K562 (cell line): ENCODE results near the gene PPP6C. TPM values are rescaled to one million over a fixed set of nuclear protein-coding genes. Genes with fewer than 3 reads are reported as not detected.

ENCODE experiments used
- ATAC-seq: fragments of 200-7000 bp; cut with Tn5 transposase; 3 replicates; pipeline ENCODE4 v1.9.1; 2020; ENCODE audit warnings: moderate library complexity
- Bru-seq: library from RNA; stranded (reverse); fragments of 400-500 nt; gene quantifications from one replicate; lab custom pipeline; 2021; lab: Mats Ljungman, UMichigan
- BruChase-seq, 2 experiments: library from RNA; stranded (reverse); fragments of 400-500 nt; gene quantifications; one replicate each; lab custom pipeline; 2021; lab: Mats Ljungman, UMichigan
- BruUV-seq: library from RNA; stranded (reverse); fragments of 400-500 nt; replicated peaks from 2 replicates; lab custom pipeline; 2021; lab: Mats Ljungman, UMichigan
- CTCF ChIA-PET: fragments of 300-600 bp; formaldehyde crosslinking; extraction: SDS; loops from one replicate; lab custom pipeline; 2021; ENCODE audit warnings: low intra/inter-chr PET ratio; lab: Yijun Ruan, JAX
- POLR2A ChIA-PET: fragments of 300-600, 350-650 bp; sonication (Branson Sonifier 250); formaldehyde crosslinking; extraction: SDS; loops from one replicate; lab custom pipeline; 2021; ENCODE audit warnings: antibody characterized with exemption, inconsistent platforms; lab: Yijun Ruan, JAX
- DNase-seq, 4 experiments: peaks; one replicate each; pipeline versions ENCODE4 v3.0.0 to v3.0.0-alpha.2; 2011 to 2018; ENCODE audit warnings: low spot score in 3 of 4, mixed read lengths in 3 of 4; ENCODE audit errors: extremely low read depth in 1 of 4
- FAIRE-seq: peaks from 2 replicates; lab custom pipeline; 2011; peaks lifted over from hg19 to GRCh38; lab: Jason Lieb, UNC
- H2AFZ ChIP-seq: 2 replicates; pipeline ENCODE4 v1.6.0; 2011; ENCODE audit warnings: low read depth, low read length, control low read depth, inconsistent platforms
- H3K27ac ChIP-seq: fragments of 200-600 bp; 3 replicates; pipeline ENCODE4 v1.8.0; 2011; ENCODE audit warnings: low read depth, mild to moderate bottlenecking, control low read depth, inconsistent platforms, low read length, moderate library complexity, mixed read lengths; ENCODE audit errors: extremely low read depth
- H3K27me3 ChIP-seq, 2 experiments: fragments of 300-600 bp in 1 of 2; 2 replicates in 1 of 2; 3 replicates in 1 of 2; pipeline versions ENCODE4 v1.6.0 to v1.8.0; 2011; ENCODE audit warnings: inconsistent platforms in 2 of 2, low read length in 2 of 2, mild to moderate bottlenecking in 1 of 2, mixed read lengths in 1 of 2, moderate library complexity in 1 of 2; ENCODE audit not compliant: control insufficient read depth in 2 of 2, insufficient read depth in 2 of 2
- H3K36me3 ChIP-seq: fragments of 300-600 bp; 3 replicates; pipeline ENCODE4 v1.8.0; 2011; ENCODE audit warnings: mild to moderate bottlenecking, low read length, inconsistent platforms; ENCODE audit not compliant: control insufficient read depth, insufficient read depth
- H3K4me1 ChIP-seq, 2 experiments: fragments of 200-600 bp in 1 of 2; replicated peaks in 1 of 2; 2 replicates in 1 of 2; 3 replicates in 1 of 2; pipeline versions ENCODE4 v1.5.1 to v1.8.0; 2011; ENCODE audit warnings: inconsistent platforms in 2 of 2, low read length in 2 of 2, mild to moderate bottlenecking in 1 of 2, mixed read lengths in 1 of 2, moderate library complexity in 1 of 2; ENCODE audit not compliant: control insufficient read depth in 2 of 2, insufficient read depth in 2 of 2
- H3K4me2 ChIP-seq: 2 replicates; pipeline ENCODE4 v1.6.1; 2011; ENCODE audit warnings: low read length, control low read depth, inconsistent platforms, mixed read lengths; ENCODE audit not compliant: insufficient read depth
- H3K4me3 ChIP-seq: fragments of 200-600 bp; sonication (generic), shearing (Covaris generic); 2 replicates; pipeline ENCODE4 v1.5.1; 2016; ENCODE audit warnings: control low read depth, inconsistent platforms
- H3K79me2 ChIP-seq: fragments of 200-600 bp; 3 replicates; pipeline ENCODE4 v1.8.0; 2011; ENCODE audit warnings: low read length, inconsistent platforms; ENCODE audit not compliant: control insufficient read depth, insufficient read depth
- H3K9ac ChIP-seq, 2 experiments: 2 replicates each; pipeline versions ENCODE4 v1.6.0 to v1.6.1; 2011; ENCODE audit warnings: low read depth in 2 of 2, low read length in 2 of 2, control low read depth in 1 of 2, inconsistent platforms in 1 of 2, mild to moderate bottlenecking in 1 of 2, mixed read lengths in 1 of 2; ENCODE audit not compliant: insufficient read depth in 1 of 2
- H3K9me1 ChIP-seq: one replicate; pipeline ENCODE4 v1.6.0; 2011; ENCODE audit warnings: inconsistent platforms, mild to moderate bottlenecking, low read length, moderate library complexity; ENCODE audit not compliant: control insufficient read depth, insufficient read depth
- H3K9me3 ChIP-seq: replicated peaks from 2 replicates; pipeline ENCODE4 v1.5.1; 2011; ENCODE audit warnings: low read depth, low read length, inconsistent platforms; ENCODE audit not compliant: control insufficient read depth, insufficient read depth
- H4K20me1 ChIP-seq: replicated peaks from 2 replicates; pipeline ENCODE4 v1.6.1; 2011; ENCODE audit warnings: low read length, inconsistent platforms, mixed read lengths; ENCODE audit not compliant: control insufficient read depth, insufficient read depth
- CBX3 ChIP-seq, 2 experiments: IDR thresholded peaks; 1 replicate in 1 of 2; 2 replicates in 1 of 2; pipeline ENCODE4 v1.6.1; 2012; ENCODE audit warnings: inconsistent platforms in 2 of 2, low read length in 2 of 2, borderline replicate concordance in 1 of 2, control low read depth in 1 of 2
- FOSL1 ChIP-seq: fragments of 200-800 bp; sonication (Bioruptor generic); conservative IDR thresholded peaks from 2 replicates; pipeline ENCODE4 v1.6.1; 2016; ENCODE audit warnings: missing genetic modification characterization, missing compliant biosample characterization
- NCOA4 ChIP-seq: fragments of 450-650 bp; IDR thresholded peaks from 2 replicates; pipeline ENCODE4 v1.6.1; 2018; ENCODE audit warnings: mild to moderate bottlenecking; ENCODE audit not compliant: partially characterized antibody
- NR3C1 ChIP-seq: sonication (generic); formaldehyde crosslinking; IDR thresholded peaks from 2 replicates; pipeline ENCODE4 v1.8.1; 2022; ENCODE audit warnings: missing genetic modification reagents
- PHF8 ChIP-seq: fragments of 200-600 bp; sonication (generic); IDR thresholded peaks from 2 replicates; pipeline ENCODE4 v1.6.1; 2012; ENCODE audit warnings: mixed run types, mild to moderate bottlenecking, inconsistent platforms, low read length, moderate library complexity, borderline replicate concordance
- POLR2A ChIP-seq: fragments of 450-650 bp; conservative IDR thresholded peaks from 2 replicates; pipeline ENCODE4 v1.6.1; 2016
- RBM17 ChIP-seq: fragments of 200-400 bp; formaldehyde crosslinking; IDR thresholded peaks from 2 replicates; pipeline ENCODE4 v1.6.1; 2017; ENCODE audit warnings: low read depth, mild to moderate bottlenecking, low read length, borderline replicate concordance
- SMC3 ChIP-seq: conservative IDR thresholded peaks from 2 replicates; pipeline ENCODE4 v1.6.1; 2011; ENCODE audit warnings: low read depth, low read length, improper control_type of control experiment; ENCODE audit not compliant: insufficient read depth
- ZBTB2 ChIP-seq: fragments of 450-650 bp; IDR thresholded peaks from 2 replicates; pipeline ENCODE4 v1.6.1; 2016; ENCODE audit warnings: antibody characterized with exemption
- ZNF133 ChIP-seq: fragments of 250-450 bp; sonication (Bioruptor Pico); IDR thresholded peaks from 2 replicates; pipeline ENCODE4 v1.4.0; 2020; ENCODE audit warnings: mild to moderate bottlenecking
- ZNF146 ChIP-seq: IDR thresholded peaks from one replicate; pipeline ENCODE4 v1.6.1; 2018; ENCODE audit warnings: missing compliant biosample characterization; ENCODE audit not compliant: unreplicated experiment
- WGBS: fragments of 100-300 bp; shearing (Covaris generic); methylation state at CpG from one replicate; pipeline ENCODE4 v1.1.6; 2016; ENCODE audit warnings: low coverage, mixed read lengths; ENCODE audit not compliant: insufficient coverage; ENCODE audit errors: missing lambda C conversion rate; 5-methylcytosine and 5-hydroxymethylcytosine counted together
- in situ Hi-C: fragments of 300-500 bp; cut with MboI; formaldehyde crosslinking; loops from 4 replicates; pipeline ENCODE4 v1.15.0; 2018; ENCODE audit warnings: inconsistent platforms, mixed read lengths
- intact Hi-C: fragments of 100-400 bp; cut with micrococcal nuclease; formaldehyde crosslinking; loops from 2 replicates; pipeline ENCODE4 v1.14.2; 2022
- long read RNA-seq, 3 experiments: library from polyadenylated mRNA in 2 of 3; library from RNA in 1 of 3; unstranded in 2 of 3; stranded (forward) in 1 of 3; transcript quantifications; one replicate each; pipeline ENCODE4 v2.0.0, GENCODE V29; 2019 to 2022
- polyA minus RNA-seq, 3 experiments: library from RNA; depleted of rRNA, polyadenylated mRNA; stranded (reverse); fragments of >200 nt; gene quantifications; 2 replicates each; pipeline ENCODE4 v1.2.3, GENCODE V29; 2011
- polyA plus RNA-seq, 8 experiments: library from polyadenylated mRNA; depleted of rRNA in 4 of 8; stranded (reverse) in 5 of 8; unstranded in 3 of 8; fragments of >200 nt; fragmentation: Nextera tagmentation in 2 of 8; fragmentation: Illumina TruSeq in 1 of 8; extraction: Ambion mirVana in 2 of 8; extraction: Trizol in 1 of 8; gene quantifications; 2 replicates each; pipeline versions ENCODE4 v1.2.1 to v1.2.3, GENCODE V29; 2011 to 2014; ENCODE audit warnings: inconsistent platforms in 1 of 8, missing spikeins in 1 of 8
- total RNA-seq, 7 experiments: library from RNA; depleted of rRNA in 6 of 7; stranded (reverse); fragments of >200 nt in 6 of 7; fragmentation: Illumina TruSeq in 2 of 7; extraction: Trizol in 2 of 7; gene quantifications; 2 replicates each; pipeline versions ENCODE4 v1.2.1 to v1.2.3, GENCODE V29; 2011 to 2021; ENCODE audit warnings: low replicate concordance in 1 of 7
- TF ChIP-seq, protein P1 (sequence below): fragments of 200-800 bp; sonication (Bioruptor generic); IDR thresholded peaks from 2 replicates; pipeline ENCODE4 v1.6.1; 2017; ENCODE audit warnings: missing genetic modification characterization, missing compliant biosample characterization

PPP6C gene
- 6.8 and 18.2 TPM in 2 replicates for total RNA-seq (2011; cell fraction: chromatin; rRNA removed; ENCODE audit: low replicate concordance)
- 5.5 and 5.7 TPM in 2 replicates for total RNA-seq (2011; cell fraction: nucleolus; rRNA removed)
- total RNA-seq (2011; cell fraction: nucleoplasm; rRNA removed): 11.7 and 18.9 TPM in 2 replicates
- total RNA-seq (2014; rRNA removed): 18.8 and 23.1 TPM in 2 replicates
- total RNA-seq (2014; rRNA removed; fragmentation: Illumina TruSeq; extraction: Trizol): 41.0 and 48.5 TPM in 2 replicates
- total RNA-seq (2015; rRNA removed; fragmentation: Illumina TruSeq; extraction: Trizol): 33.7 and 36.5 TPM in 2 replicates
- total RNA-seq (2021): 41.5 and 44.8 TPM in 2 replicates
- polyA plus RNA-seq (2011; rRNA removed): 27.4 and 44.8 TPM in 2 replicates
- polyA plus RNA-seq (2011; cell fraction: cytosol; rRNA removed): 10.1 and 24.5 TPM in 2 replicates
- 5.7 and 10.9 TPM in 2 replicates for polyA plus RNA-seq (2011; cell fraction: nucleus; rRNA removed)
- 26.5 and 30.6 TPM in 2 replicates for polyA plus RNA-seq (2012)
- polyA plus RNA-seq (2014; fragmentation: Illumina TruSeq; extraction: Trizol): 36.0 and 40.9 TPM in 2 replicates
- polyA plus RNA-seq (2014; fragmentation: Nextera tagmentation; extraction: Ambion mirVana): 10 to 100 TPM; 35.0 to 38.3 TPM
- polyA plus RNA-seq (2014; rRNA removed): 25.4 and 30.0 TPM in 2 replicates
- polyA minus RNA-seq (2011; rRNA and poly(A)+ RNA removed): 37.4 and 46.7 TPM in 2 replicates
- 16.5 and 21.3 TPM in 2 replicates for polyA minus RNA-seq (2011; cell fraction: cytosol; rRNA and poly(A)+ RNA removed)
- polyA minus RNA-seq (2011; cell fraction: nucleus; rRNA and poly(A)+ RNA removed): 3.4 and 8.1 TPM in 2 replicates
- Bru-seq, nascent RNA: percentile 79 among the genes with signal in this experiment
- BruChase-seq, experiment 1, labeled RNA remaining after a 2-hour chase: percentile 88 among the genes with signal in this experiment
- percentile 86 among the genes with signal in this experiment for BruChase-seq, experiment 2, labeled RNA remaining after a 6-hour chase
- long read RNA-seq, experiment 1, full-length matches to known transcripts: 103 of 137 reads
- long read RNA-seq, experiment 1, partial matches to known transcripts: 26 of 137 reads
- long read RNA-seq, experiment 1, other reads (novel, unspliced or antisense): 8 of 137 reads
- long read RNA-seq, experiment 2, full-length matches to known transcripts: 38 of 69 reads
- long read RNA-seq, experiment 2, partial matches to known transcripts: 2 of 69 reads
- long read RNA-seq, experiment 2, other reads (novel, unspliced or antisense): 29 of 69 reads
- long read RNA-seq, experiment 3, full-length matches to known transcripts: 34 of 40 reads
- long read RNA-seq, experiment 3, partial matches to known transcripts: 2 of 40 reads
- long read RNA-seq, experiment 3, other reads (novel, unspliced or antisense): 4 of 40 reads

GRCh38 chr9:125189361-125190289 lies at the start of gene PPP6C:
PPP6C (minus strand) TSS chr9:125189803; CDS start chr9:125189718, 85 bp downstream.
- no TSS peak for BruUV-seq
- H3K36me3 ChIP-seq: peaks cover 8% of the 10 kb centered on the region; the same call in 2 of the 3 replicates
- intact Hi-C loops: no loop called here
- DNase-seq (peak; percentile 95 to 98 (median 96)), FAIRE-seq (peak; percentile 77), ATAC-seq (peak; percentile 97)
- WGBS: under 1% methylated on average over 53 of the region's 82 CpGs
- H3K27me3 ChIP-seq: no peaks in the 10 kb centered on the region
- peak within 1 kb of the TSS; percentile 96 for H3K4me2 ChIP-seq
- H3K9ac ChIP-seq: peak within 1 kb of the TSS; percentile 93 to 99
- peak within 1 kb of the TSS; percentile 98 for H2AFZ ChIP-seq
- peak within 1 kb of the TSS; percentile 91 for H3K27ac ChIP-seq
- H3K4me1 ChIP-seq: peaks cover 5 to 20% of the 10 kb centered on the region in 2 experiments; a peak in 4 of 5 replicates
- H3K79me2 ChIP-seq: peaks cover 58% of the 10 kb centered on the region
- POLR2A ChIA-PET: interaction anchor here (0.6 to 1.4 kb wide), 6 partner anchors 10 to 495 kb away, joined by 3 to 15 read pairs (median 4); partner anchors contain the start of gene RABEPK
- H3K9me1 ChIP-seq: no peaks in the 10 kb centered on the region
- no peaks in the 10 kb centered on the region for H3K9me3 ChIP-seq
- CTCF ChIA-PET: no interaction called here
- 0 out of 2 replicates have a peak, but pooled peaks cover 4% of the 10 kb centered on the region for H4K20me1 ChIP-seq
- in situ Hi-C loops: no loop called here
- peak within 1 kb of the TSS; percentile 96 for H3K4me3 ChIP-seq
- TF ChIP-seq, protein P1, sequence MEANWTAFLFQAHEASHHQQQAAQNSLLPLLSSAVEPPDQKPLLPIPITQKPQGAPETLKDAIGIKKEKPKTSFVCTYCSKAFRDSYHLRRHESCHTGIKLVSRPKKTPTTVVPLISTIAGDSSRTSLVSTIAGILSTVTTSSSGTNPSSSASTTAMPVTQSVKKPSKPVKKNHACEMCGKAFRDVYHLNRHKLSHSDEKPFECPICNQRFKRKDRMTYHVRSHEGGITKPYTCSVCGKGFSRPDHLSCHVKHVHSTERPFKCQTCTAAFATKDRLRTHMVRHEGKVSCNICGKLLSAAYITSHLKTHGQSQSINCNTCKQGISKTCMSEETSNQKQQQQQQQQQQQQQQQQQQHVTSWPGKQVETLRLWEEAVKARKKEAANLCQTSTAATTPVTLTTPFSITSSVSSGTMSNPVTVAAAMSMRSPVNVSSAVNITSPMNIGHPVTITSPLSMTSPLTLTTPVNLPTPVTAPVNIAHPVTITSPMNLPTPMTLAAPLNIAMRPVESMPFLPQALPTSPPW (CRISPR knock-in tag): peak; percentile 85
- TF ChIP-seq POLR2A (peak; percentile 84), PHF8 (peak; percentile 90), NCOA4 (no peak), FOSL1 (tag) (0 out of 2 replicates have a peak, but pooled peaks have one; percentile 30), ZBTB2 (peak; percentile 87), ZNF133 (CRISPR knock-in tag) (no peak), ZNF146 (no peak), NR3C1 (CRISPR knock-in tag) (0 out of 2 replicates have a peak, but pooled peaks have one; percentile 15), CBX3 (IDR thresholded peaks at IDR 0.05; ENCODE audit: borderline replicate concordance in 1 of 2, low read length in 2 of 2) (peak in 1 of 2 experiments; percentile 95; a peak in 2 of 3 replicates), SMC3 (peak; percentile 40), RBM17 (no peak)
